Thyroid gland (tissue), 4 donors: Measurements from ENCODE around the gene PTPRN2. TPM values are rescaled to one million over a fixed set of nuclear protein-coding genes. Genes with fewer than 3 reads are reported as not detected.

Experiments
- DNase-seq, 2 donors: peaks; one replicate each; pipeline ENCODE4 v3.0.0-alpha.2; 2019
- H3K27ac ChIP-seq, 3 donors: fragments of 200-600 bp; sonication (generic); 1 replicate in 2 of 3; 2 replicates in 1 of 3; pipeline ENCODE4 v1.5.1; 2016 to 2019; ENCODE audit warnings: mild to moderate bottlenecking in 1 of 3, moderate library complexity in 1 of 3
- H3K27me3 ChIP-seq: fragments of 200-600 bp; sonication (generic); one replicate; pipeline ENCODE4 v1.5.1; 2019
- H3K36me3 ChIP-seq, 2 donors: fragments of 200-600 bp; sonication (generic); one replicate each; pipeline ENCODE4 v1.5.1; 2016 to 2019
- H3K4me1 ChIP-seq, 2 donors: fragments of 200-600 bp; sonication (generic); one replicate each; pipeline ENCODE4 v1.5.1; 2017 to 2019
- H3K4me3 ChIP-seq, 3 donors: fragments of 200-600 bp; sonication (generic); replicated peaks in 1 of 3; 1 replicate in 2 of 3; 2 replicates in 1 of 3; pipeline ENCODE4 v1.5.1; 2016; ENCODE audit warnings: mild to moderate bottlenecking in 1 of 3
- H3K9me3 ChIP-seq: fragments of 200-600 bp; sonication (generic); one replicate; pipeline ENCODE4 v1.5.1; 2017
- CTCF ChIP-seq, 6 experiments: fragments of 200-600 bp in 3 of 6; fragments of 450-650 bp in 3 of 6; sonication (generic) in 3 of 6; IDR thresholded peaks; one replicate each; pipeline ENCODE4 v1.5.1; 2016 to 2019; ENCODE audit warnings: antibody characterized with exemption in 6 of 6, mild to moderate bottlenecking in 2 of 6, inconsistent platforms in 1 of 6, moderate library complexity in 1 of 6
- POLR2A ChIP-seq, 2 donors: fragments of 450-650 bp; IDR thresholded peaks; one replicate each; pipeline ENCODE4 v1.6.1; 2017; ENCODE audit warnings: antibody characterized with exemption in 2 of 2, mild to moderate bottlenecking in 2 of 2, moderate library complexity in 1 of 2
- WGBS, 2 donors: methylation state at CpG; one replicate each; pipeline ENCODE4 v1.1.5; 2017; 5-methylcytosine and 5-hydroxymethylcytosine counted together
- intact Hi-C: fragments of 100-400 bp; cut with DNase I; formaldehyde crosslinking; loops from one replicate; pipeline ENCODE4 v1.15.1; 2023
- total RNA-seq, 4 donors: library from RNA; depleted of rRNA; stranded (reverse); fragments of >200 nt; gene quantifications; one replicate each; pipeline ENCODE4 v1.2.3, GENCODE V29; 2016

Gene PTPRN2
- total RNA-seq, 4 donors from 2014 or later = 4.2 to 9.9 (median 7.7) TPM

GRCh38 chr7:158109364-158110033 is 478.1 kb downstream of the PTPRN2 start:
- no peak for DNase-seq
- 79 to 87% methylated on average over 12 of the region's 12 CpGs for WGBS, 2 donors
- H3K9me3 ChIP-seq = no peaks in the 10 kb centered on the region
- H3K36me3 ChIP-seq = no peaks in the 10 kb centered on the region
- TF ChIP-seq POLR2A (IDR thresholded peaks at IDR 0.05) (no peak), CTCF (IDR thresholded peaks at IDR 0.05) (no peak)
- intact Hi-C loops = no loop called here
- no peak overlapping the region for H3K27ac ChIP-seq
- no peak overlapping the region for H3K4me3 ChIP-seq
- no peaks in the 10 kb centered on the region for H3K27me3 ChIP-seq
- no peaks in the 10 kb centered on the region for H3K4me1 ChIP-seq

- H3K4me3 ChIP-seq = no peak overlapping the region
- H3K27me3 ChIP-seq = no peaks in the 10 kb centered on the region
- TF ChIP-seq CTCF (IDR thresholded peaks at IDR 0.05) = no peak
- TF ChIP-seq POLR2A (IDR thresholded peaks at IDR 0.05) = no peak
- intact Hi-C loops = no loop called here
- no peaks in the 10 kb centered on the region for H3K4me1 ChIP-seq
- H3K27ac ChIP-seq = no peak overlapping the region
- H3K36me3 ChIP-seq = no peaks in the 10 kb centered on the region
- DNase-seq = no peak
- H3K9me3 ChIP-seq = no peaks in the 10 kb centered on the region
- 77 to 86% methylated on average over 4 of the region's 4 CpGs for WGBS, 2 donors
Measured at GRCh38 chr7:158108646-158109293, 478.9 kb downstream of the PTPRN2 start.

- H3K27ac ChIP-seq = no peak overlapping the region
- no peaks in the 10 kb centered on the region for H3K9me3 ChIP-seq
- no peaks in the 10 kb centered on the region for H3K36me3 ChIP-seq
- no peak for DNase-seq
- WGBS, 2 donors = 74 to 97% methylated on average over 2 of the region's 2 CpGs
- TF ChIP-seq CTCF (IDR thresholded peaks at IDR 0.05) (no peak), POLR2A (IDR thresholded peaks at IDR 0.05) (no peak)
- no peak overlapping the region for H3K4me3 ChIP-seq
- H3K27me3 ChIP-seq = no peaks in the 10 kb centered on the region
- no peaks in the 10 kb centered on the region for H3K4me1 ChIP-seq
- intact Hi-C loops = no loop called here
Measured at GRCh38 chr7:158107806-158108205, 479.8 kb downstream of the PTPRN2 start.

GRCh38 chr7:158106272-158106671 is 481.4 kb downstream of the PTPRN2 start:
- TF ChIP-seq POLR2A (IDR thresholded peaks at IDR 0.05) (no peak), CTCF (IDR thresholded peaks at IDR 0.05) (no peak)
- Histone ChIP-seq H3K4me1 (no peaks in the 10 kb centered on the region), H3K27me3 (no peaks in the 10 kb centered on the region), H3K36me3 (no peaks in the 10 kb centered on the region), H3K27ac (no peak overlapping the region), H3K9me3 (no peaks in the 10 kb centered on the region), H3K4me3 (no peak overlapping the region)
- intact Hi-C loops = no loop called here
- 64 to 71% methylated on average over 3 of the region's 3 CpGs for WGBS, 2 donors
- no peak for DNase-seq

GRCh38 chr7:158103378-158103777 is 484.2 kb downstream of the PTPRN2 start:
- no peaks in the 10 kb centered on the region for H3K27me3 ChIP-seq
- TF ChIP-seq CTCF (IDR thresholded peaks at IDR 0.05) = no peak
- no peak for TF ChIP-seq POLR2A (IDR thresholded peaks at IDR 0.05)
- intact Hi-C loops = no loop called here
- H3K4me3 ChIP-seq = no peak overlapping the region
- no peaks in the 10 kb centered on the region for H3K9me3 ChIP-seq
- H3K27ac ChIP-seq = no peak overlapping the region
- WGBS, 2 donors = 64 to 84% methylated on average over 7 of the region's 7 CpGs
- DNase-seq = no peak
- no peaks in the 10 kb centered on the region for H3K36me3 ChIP-seq
- H3K4me1 ChIP-seq = no peaks in the 10 kb centered on the region
